WTC11 (cell line): Measurements from ENCODE around the gene ITGA11. TPM values are rescaled to one million over a fixed set of nuclear protein-coding genes. Genes with fewer than 3 reads are reported as not detected.

Source experiments
- ATAC-seq: fragments of 200-7000 bp; cut with Tn5 transposase; 2 replicates; pipeline ENCODE4 v1.10.0; 2021; ENCODE audit warnings: mild to moderate bottlenecking, moderate library complexity
- CTCF ChIA-PET: fragments of 300-600 bp; sonication (Branson Sonifier 250); formaldehyde crosslinking; loops from one replicate; lab custom pipeline; 2021; ENCODE audit warnings: antibody characterized with exemption; lab: Charles Lee
- POLR2A ChIA-PET: fragments of 350-600 bp; sonication (Branson Sonifier 250); formaldehyde crosslinking; loops from one replicate; lab custom pipeline; 2021; ENCODE audit warnings: antibody characterized with exemption; lab: Charles Lee
- DNase-seq: peaks from one replicate; pipeline ENCODE4 v3.0.0; 2021; ENCODE audit warnings: low spot score
- H3K27ac Mint-ChIP-seq: 2 replicates; pipeline ENCODE4 v1.8.0; 2021; ENCODE audit warnings: mixed read lengths
- H3K27me3 Mint-ChIP-seq: 2 replicates; pipeline ENCODE4 v1.8.0; 2021; ENCODE audit warnings: low read depth, mild to moderate bottlenecking, moderate library complexity, mixed read lengths
- H3K36me3 Mint-ChIP-seq: 2 replicates; pipeline ENCODE4 v1.8.0; 2021; ENCODE audit warnings: mixed read lengths
- H3K4me1 Mint-ChIP-seq: 2 replicates; pipeline ENCODE4 v1.8.0; 2022; ENCODE audit warnings: mixed read lengths
- H3K4me3 Mint-ChIP-seq: 2 replicates; pipeline ENCODE4 v1.8.0; 2021; ENCODE audit warnings: mild to moderate bottlenecking, moderate library complexity, mixed read lengths
- H3K9me3 Mint-ChIP-seq: 2 replicates; pipeline ENCODE4 v1.8.0; 2021; ENCODE audit warnings: mixed read lengths
- CREM ChIP-seq: sonication (generic); formaldehyde crosslinking; IDR thresholded peaks from 2 replicates; pipeline ENCODE4 v1.8.1; 2022; ENCODE audit warnings: mild to moderate bottlenecking, missing genetic modification reagents, moderate library complexity
- FOXJ3 ChIP-seq: sonication (generic); formaldehyde crosslinking; IDR thresholded peaks from 2 replicates; pipeline ENCODE4 v1.9.0; 2021; ENCODE audit warnings: missing genetic modification reagents, mild to moderate bottlenecking, borderline replicate concordance
- KAT7 ChIP-seq: sonication (generic); formaldehyde crosslinking; IDR thresholded peaks from 2 replicates; pipeline ENCODE4 v1.8.1; 2023; ENCODE audit warnings: missing genetic modification reagents, mild to moderate bottlenecking, borderline replicate concordance
- NR2C2 ChIP-seq: sonication (generic); formaldehyde crosslinking; IDR thresholded peaks from 2 replicates; pipeline ENCODE4 v1.8.0; 2022; ENCODE audit warnings: mild to moderate bottlenecking, missing genetic modification reagents
- PRRX2 ChIP-seq: fragments of 250-450 bp; sonication (Bioruptor Pico); IDR thresholded peaks from 2 replicates; pipeline ENCODE4 v1.8.0; 2021; ENCODE audit warnings: mild to moderate bottlenecking
- SMAD4 ChIP-seq: sonication (generic); formaldehyde crosslinking; IDR thresholded peaks from 2 replicates; pipeline ENCODE4 v1.8.0; 2022; ENCODE audit warnings: mild to moderate bottlenecking, missing genetic modification reagents
- SP1 ChIP-seq: sonication (generic); formaldehyde crosslinking; conservative IDR thresholded peaks from 2 replicates; pipeline ENCODE4 v1.8.1; 2022; ENCODE audit warnings: missing genetic modification reagents
- ZNF423 ChIP-seq: fragments of 250-450 bp; sonication (Bioruptor Pico); IDR thresholded peaks from 2 replicates; pipeline ENCODE4 v2.1.2; 2022; ENCODE audit warnings: mild to moderate bottlenecking, moderate library complexity
- total RNA-seq: library from RNA; stranded (reverse); gene quantifications from 3 replicates; pipeline ENCODE4 v1.2.3, GENCODE V29; 2021
- TF ChIP-seq, protein P1 (sequence below): sonication (generic); formaldehyde crosslinking; IDR thresholded peaks from 2 replicates; pipeline ENCODE4 v1.8.1; 2023; ENCODE audit warnings: mild to moderate bottlenecking, missing genetic modification reagents
- TF ChIP-seq, protein P2 (sequence below): sonication (generic); formaldehyde crosslinking; IDR thresholded peaks from 2 replicates; pipeline ENCODE4 v1.8.0; 2022; ENCODE audit warnings: mild to moderate bottlenecking, missing genetic modification reagents
- TF ChIP-seq, protein P3 (sequence below): sonication (generic); formaldehyde crosslinking; IDR thresholded peaks from 2 replicates; pipeline ENCODE4 v1.8.1; 2023; ENCODE audit warnings: mild to moderate bottlenecking, missing genetic modification reagents, moderate library complexity
- TF ChIP-seq, protein P4 (sequence below): sonication (generic); formaldehyde crosslinking; IDR thresholded peaks from 2 replicates; pipeline ENCODE4 v1.8.1; 2022; ENCODE audit warnings: mild to moderate bottlenecking, moderate library complexity, missing genetic modification reagents
- TF ChIP-seq, protein P5 (sequence below): sonication (generic); formaldehyde crosslinking; IDR thresholded peaks from 2 replicates; pipeline ENCODE4 v1.8.1; 2023; ENCODE audit warnings: mild to moderate bottlenecking, missing genetic modification reagents, borderline replicate concordance
- TF ChIP-seq, protein P6 (sequence below): fragments of 250-450 bp; sonication (Bioruptor Pico); IDR thresholded peaks from 2 replicates; pipeline ENCODE4 v2.1.2; 2022; ENCODE audit warnings: mild to moderate bottlenecking, moderate library complexity
- TF ChIP-seq, protein P7 (sequence below): sonication (generic); formaldehyde crosslinking; IDR thresholded peaks from 2 replicates; pipeline ENCODE4 v1.8.1; 2022; ENCODE audit warnings: low read depth, mild to moderate bottlenecking, moderate library complexity, missing genetic modification reagents, borderline replicate concordance
- TF ChIP-seq, protein P8 (sequence below): sonication (generic); formaldehyde crosslinking; IDR thresholded peaks from 2 replicates; pipeline ENCODE4 v1.8.1; 2023; ENCODE audit warnings: mild to moderate bottlenecking, missing genetic modification reagents, moderate library complexity

ITGA11 gene
- total RNA-seq, 1 experiment from 2014 or later = 0.15 TPM

DNA sequence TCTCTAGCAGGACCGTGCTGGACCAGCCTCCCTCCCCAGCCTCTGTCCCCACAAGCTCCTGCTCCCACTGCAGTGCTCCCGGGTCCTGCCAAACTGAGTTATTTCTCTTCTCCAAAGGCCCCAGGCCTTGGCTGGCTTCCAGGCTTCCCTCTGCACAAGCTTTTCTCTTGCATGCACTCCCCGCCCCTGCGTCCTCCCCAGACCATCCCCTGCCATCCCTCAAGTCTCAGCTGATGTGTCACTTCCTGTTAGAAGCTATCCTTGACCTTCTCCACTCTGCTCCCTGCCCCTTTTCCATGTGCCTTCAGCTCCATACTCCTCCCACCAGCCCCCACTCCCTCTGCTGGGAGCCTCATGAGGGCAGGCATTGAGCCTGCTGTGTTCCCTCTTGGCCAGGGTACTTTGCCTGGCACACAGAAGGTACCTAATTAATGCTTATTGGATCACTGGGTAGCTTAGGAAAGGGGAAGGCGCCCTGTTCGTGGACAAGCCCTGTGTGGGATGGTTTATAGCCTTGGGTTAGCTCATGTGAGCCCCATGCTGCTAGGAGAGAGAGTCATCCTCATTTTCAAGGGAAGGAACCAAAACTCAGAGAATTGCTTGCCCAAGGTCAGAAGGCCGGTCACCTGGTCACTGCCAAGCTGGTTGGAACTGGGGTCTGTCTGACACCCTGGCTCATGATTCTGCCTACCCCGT is 98.0 kb downstream of the ITGA11 start:
- H3K4me1 Mint-ChIP-seq = peaks cover 23% of the 10 kb centered on the region
- no peaks in the 10 kb centered on the region for H3K36me3 Mint-ChIP-seq
- CTCF ChIA-PET = interaction anchor here (0.6 to 3.1 kb wide), 8 partner anchors 9 to 110 kb away, joined by 3 to 14 read pairs (median 5); no protein-coding TSS in a partner anchor
- ATAC-seq = no peak; the same call in 1 of the 2 replicates
- peaks cover 5% of the 10 kb centered on the region; the same call in 1 of the 2 replicates for H3K27me3 Mint-ChIP-seq
- H3K4me3 Mint-ChIP-seq = no peak overlapping the region
- TF ChIP-seq NR2C2 (CRISPR knock-in tag) (no peak), ZNF423 (CRISPR knock-in tag) (no peak), CREM (CRISPR knock-in tag) (no peak)
- TF ChIP-seq, protein P1, sequence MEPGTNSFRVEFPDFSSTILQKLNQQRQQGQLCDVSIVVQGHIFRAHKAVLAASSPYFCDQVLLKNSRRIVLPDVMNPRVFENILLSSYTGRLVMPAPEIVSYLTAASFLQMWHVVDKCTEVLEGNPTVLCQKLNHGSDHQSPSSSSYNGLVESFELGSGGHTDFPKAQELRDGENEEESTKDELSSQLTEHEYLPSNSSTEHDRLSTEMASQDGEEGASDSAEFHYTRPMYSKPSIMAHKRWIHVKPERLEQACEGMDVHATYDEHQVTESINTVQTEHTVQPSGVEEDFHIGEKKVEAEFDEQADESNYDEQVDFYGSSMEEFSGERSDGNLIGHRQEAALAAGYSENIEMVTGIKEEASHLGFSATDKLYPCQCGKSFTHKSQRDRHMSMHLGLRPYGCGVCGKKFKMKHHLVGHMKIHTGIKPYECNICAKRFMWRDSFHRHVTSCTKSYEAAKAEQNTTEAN = no peak
- TF ChIP-seq, protein P2, sequence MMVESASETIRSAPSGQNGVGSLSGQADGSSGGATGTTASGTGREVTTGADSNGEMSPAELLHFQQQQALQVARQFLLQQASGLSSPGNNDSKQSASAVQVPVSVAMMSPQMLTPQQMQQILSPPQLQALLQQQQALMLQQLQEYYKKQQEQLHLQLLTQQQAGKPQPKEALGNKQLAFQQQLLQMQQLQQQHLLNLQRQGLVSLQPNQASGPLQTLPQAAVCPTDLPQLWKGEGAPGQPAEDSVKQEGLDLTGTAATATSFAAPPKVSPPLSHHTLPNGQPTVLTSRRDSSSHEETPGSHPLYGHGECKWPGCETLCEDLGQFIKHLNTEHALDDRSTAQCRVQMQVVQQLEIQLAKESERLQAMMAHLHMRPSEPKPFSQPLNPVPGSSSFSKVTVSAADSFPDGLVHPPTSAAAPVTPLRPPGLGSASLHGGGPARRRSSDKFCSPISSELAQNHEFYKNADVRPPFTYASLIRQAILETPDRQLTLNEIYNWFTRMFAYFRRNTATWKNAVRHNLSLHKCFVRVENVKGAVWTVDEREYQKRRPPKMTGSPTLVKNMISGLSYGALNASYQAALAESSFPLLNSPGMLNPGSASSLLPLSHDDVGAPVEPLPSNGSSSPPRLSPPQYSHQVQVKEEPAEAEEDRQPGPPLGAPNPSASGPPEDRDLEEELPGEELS (CRISPR knock-in tag) = no peak
- TF ChIP-seq, protein P3, sequence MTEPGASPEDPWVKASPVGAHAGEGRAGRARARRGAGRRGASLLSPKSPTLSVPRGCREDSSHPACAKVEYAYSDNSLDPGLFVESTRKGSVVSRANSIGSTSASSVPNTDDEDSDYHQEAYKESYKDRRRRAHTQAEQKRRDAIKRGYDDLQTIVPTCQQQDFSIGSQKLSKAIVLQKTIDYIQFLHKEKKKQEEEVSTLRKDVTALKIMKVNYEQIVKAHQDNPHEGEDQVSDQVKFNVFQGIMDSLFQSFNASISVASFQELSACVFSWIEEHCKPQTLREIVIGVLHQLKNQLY (CRISPR knock-in tag) = no peak
- H3K9me3 Mint-ChIP-seq = no peaks in the 10 kb centered on the region
- H3K27ac Mint-ChIP-seq = no peak overlapping the region
- POLR2A ChIA-PET = interaction anchor here (0.8 to 0.9 kb wide), 2 partner anchors 12 to 410 kb away, joined by 3 to 11 read pairs; no protein-coding TSS in a partner anchor
- no peak for DNase-seq

DNA sequence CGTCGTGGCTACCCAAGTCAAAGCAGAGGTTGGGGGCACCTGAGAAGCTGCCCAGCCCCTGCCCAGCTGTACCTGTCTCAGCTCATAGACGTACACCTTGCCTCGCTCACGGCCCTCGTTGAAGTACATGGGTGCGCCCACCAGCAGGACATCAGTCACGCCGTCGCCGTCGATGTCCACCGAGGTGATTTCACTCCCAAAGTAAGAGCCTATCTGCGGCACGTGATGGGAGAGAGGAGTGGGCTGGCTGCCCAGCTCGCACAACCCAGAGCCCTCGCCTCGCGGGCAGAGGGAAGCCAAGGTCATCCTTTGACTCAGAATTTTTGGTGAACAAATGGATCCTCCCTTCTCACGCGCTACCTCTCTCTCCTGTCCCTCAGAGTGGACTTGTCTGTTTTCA is 99.7 kb downstream of the ITGA11 start:
- H3K27ac Mint-ChIP-seq = no peak overlapping the region; the same call in 1 of the 2 replicates
- no peak for ATAC-seq
- TF ChIP-seq KAT7 (CRISPR knock-in tag) = no peak
- TF ChIP-seq, protein P4, sequence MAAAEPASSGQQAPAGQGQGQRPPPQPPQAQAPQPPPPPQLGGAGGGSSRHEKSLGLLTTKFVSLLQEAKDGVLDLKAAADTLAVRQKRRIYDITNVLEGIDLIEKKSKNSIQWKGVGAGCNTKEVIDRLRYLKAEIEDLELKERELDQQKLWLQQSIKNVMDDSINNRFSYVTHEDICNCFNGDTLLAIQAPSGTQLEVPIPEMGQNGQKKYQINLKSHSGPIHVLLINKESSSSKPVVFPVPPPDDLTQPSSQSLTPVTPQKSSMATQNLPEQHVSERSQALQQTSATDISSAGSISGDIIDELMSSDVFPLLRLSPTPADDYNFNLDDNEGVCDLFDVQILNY (CRISPR knock-in tag) = no peak
- TF ChIP-seq, protein P5, sequence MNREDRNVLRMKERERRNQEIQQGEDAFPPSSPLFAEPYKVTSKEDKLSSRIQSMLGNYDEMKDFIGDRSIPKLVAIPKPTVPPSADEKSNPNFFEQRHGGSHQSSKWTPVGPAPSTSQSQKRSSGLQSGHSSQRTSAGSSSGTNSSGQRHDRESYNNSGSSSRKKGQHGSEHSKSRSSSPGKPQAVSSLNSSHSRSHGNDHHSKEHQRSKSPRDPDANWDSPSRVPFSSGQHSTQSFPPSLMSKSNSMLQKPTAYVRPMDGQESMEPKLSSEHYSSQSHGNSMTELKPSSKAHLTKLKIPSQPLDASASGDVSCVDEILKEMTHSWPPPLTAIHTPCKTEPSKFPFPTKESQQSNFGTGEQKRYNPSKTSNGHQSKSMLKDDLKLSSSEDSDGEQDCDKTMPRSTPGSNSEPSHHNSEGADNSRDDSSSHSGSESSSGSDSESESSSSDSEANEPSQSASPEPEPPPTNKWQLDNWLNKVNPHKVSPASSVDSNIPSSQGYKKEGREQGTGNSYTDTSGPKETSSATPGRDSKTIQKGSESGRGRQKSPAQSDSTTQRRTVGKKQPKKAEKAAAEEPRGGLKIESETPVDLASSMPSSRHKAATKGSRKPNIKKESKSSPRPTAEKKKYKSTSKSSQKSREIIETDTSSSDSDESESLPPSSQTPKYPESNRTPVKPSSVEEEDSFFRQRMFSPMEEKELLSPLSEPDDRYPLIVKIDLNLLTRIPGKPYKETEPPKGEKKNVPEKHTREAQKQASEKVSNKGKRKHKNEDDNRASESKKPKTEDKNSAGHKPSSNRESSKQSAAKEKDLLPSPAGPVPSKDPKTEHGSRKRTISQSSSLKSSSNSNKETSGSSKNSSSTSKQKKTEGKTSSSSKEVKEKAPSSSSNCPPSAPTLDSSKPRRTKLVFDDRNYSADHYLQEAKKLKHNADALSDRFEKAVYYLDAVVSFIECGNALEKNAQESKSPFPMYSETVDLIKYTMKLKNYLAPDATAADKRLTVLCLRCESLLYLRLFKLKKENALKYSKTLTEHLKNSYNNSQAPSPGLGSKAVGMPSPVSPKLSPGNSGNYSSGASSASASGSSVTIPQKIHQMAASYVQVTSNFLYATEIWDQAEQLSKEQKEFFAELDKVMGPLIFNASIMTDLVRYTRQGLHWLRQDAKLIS (CRISPR knock-in tag) = no peak
- no peak for TF ChIP-seq FOXJ3 (CRISPR knock-in tag)
- TF ChIP-seq, protein P2 (CRISPR knock-in tag) = no peak
- no peak for TF ChIP-seq PRRX2 (CRISPR knock-in tag)
- TF ChIP-seq SP1 = no peak
- TF ChIP-seq, protein P6, sequence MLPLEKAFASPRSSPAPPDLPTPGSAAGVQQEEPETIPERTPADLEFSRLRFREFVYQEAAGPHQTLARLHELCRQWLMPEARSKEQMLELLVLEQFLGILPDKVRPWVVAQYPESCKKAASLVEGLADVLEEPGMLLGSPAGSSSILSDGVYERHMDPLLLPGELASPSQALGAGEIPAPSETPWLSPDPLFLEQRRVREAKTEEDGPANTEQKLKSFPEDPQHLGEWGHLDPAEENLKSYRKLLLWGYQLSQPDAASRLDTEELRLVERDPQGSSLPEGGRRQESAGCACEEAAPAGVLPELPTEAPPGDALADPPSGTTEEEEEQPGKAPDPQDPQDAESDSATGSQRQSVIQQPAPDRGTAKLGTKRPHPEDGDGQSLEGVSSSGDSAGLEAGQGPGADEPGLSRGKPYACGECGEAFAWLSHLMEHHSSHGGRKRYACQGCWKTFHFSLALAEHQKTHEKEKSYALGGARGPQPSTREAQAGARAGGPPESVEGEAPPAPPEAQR (CRISPR knock-in tag) = no peak
- TF ChIP-seq, protein P7, sequence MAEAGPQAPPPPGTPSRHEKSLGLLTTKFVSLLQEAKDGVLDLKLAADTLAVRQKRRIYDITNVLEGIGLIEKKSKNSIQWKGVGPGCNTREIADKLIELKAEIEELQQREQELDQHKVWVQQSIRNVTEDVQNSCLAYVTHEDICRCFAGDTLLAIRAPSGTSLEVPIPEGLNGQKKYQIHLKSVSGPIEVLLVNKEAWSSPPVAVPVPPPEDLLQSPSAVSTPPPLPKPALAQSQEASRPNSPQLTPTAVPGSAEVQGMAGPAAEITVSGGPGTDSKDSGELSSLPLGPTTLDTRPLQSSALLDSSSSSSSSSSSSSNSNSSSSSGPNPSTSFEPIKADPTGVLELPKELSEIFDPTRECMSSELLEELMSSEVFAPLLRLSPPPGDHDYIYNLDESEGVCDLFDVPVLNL = no peak
- no peak for TF ChIP-seq SMAD4
- TF ChIP-seq, protein P8, sequence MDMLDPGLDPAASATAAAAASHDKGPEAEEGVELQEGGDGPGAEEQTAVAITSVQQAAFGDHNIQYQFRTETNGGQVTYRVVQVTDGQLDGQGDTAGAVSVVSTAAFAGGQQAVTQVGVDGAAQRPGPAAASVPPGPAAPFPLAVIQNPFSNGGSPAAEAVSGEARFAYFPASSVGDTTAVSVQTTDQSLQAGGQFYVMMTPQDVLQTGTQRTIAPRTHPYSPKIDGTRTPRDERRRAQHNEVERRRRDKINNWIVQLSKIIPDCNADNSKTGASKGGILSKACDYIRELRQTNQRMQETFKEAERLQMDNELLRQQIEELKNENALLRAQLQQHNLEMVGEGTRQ (CRISPR knock-in tag) = no peak
- TF ChIP-seq, all 79 proteins: peak for 0
- no peaks in the 10 kb centered on the region for H3K36me3 Mint-ChIP-seq
- H3K4me1 Mint-ChIP-seq = peaks cover 40% of the 10 kb centered on the region
- ChIA-PET CTCF (interaction anchor here (0.8 to 2.6 kb wide), 2 partner anchors 16 to 342 kb away, joined by 3 to 15 read pairs; no protein-coding TSS in a partner anchor), POLR2A (no interaction called here)
- peaks cover 8% of the 10 kb centered on the region for H3K27me3 Mint-ChIP-seq
- H3K4me3 Mint-ChIP-seq = no peak overlapping the region
- no peaks in the 10 kb centered on the region for H3K9me3 Mint-ChIP-seq
- no peak for DNase-seq
